Measurements from ENCODE around the gene SOS2.

GRCh38 chr14:50099335-50099734 lies 132.0 kb downstream of the SOS2 start:
- TF ChIP-seq CTCF (IDR thresholded peaks at IDR 0.05) (no peak), POLR2A (IDR thresholded peaks at IDR 0.05) (no peak)
